ENCODE results near the gene C8G.

GRCh38 chr9:136960938-136961275 lies 15.9 kb downstream of the C8G start:
- TF ChIP-seq CTCF (IDR thresholded peaks at IDR 0.05 in 2 of 3, conservative IDR thresholded peaks at IDR 0.05 in 1 of 3; ENCODE audit: borderline replicate concordance in 1 of 3, insufficient read depth in 1 of 3, low read depth in 2 of 3, low read length in 2 of 3) (no peak), EZH2 (IDR thresholded peaks at IDR 0.05) (no peak), ZNF274 (IDR thresholded peaks at IDR 0.05; ENCODE audit: low read depth, low read length) (no peak), POLR2A (IDR thresholded peaks at IDR 0.05; ENCODE audit: borderline replicate concordance, extremely low read depth, insufficient read depth, insufficient read length) (no peak), ZBTB33 (IDR thresholded peaks at IDR 0.05; ENCODE audit: extremely low read depth, insufficient replicate concordance, low read length) (no peak), RAD21 (IDR thresholded peaks at IDR 0.05; ENCODE audit: low read depth) (no peak)
